Peyer's patch (tissue), 4 donors: ENCODE data around the gene RBBP8NL.

Experiments
- POLR2A ChIP-seq, 2 donors: fragments of 450-650 bp; IDR thresholded peaks; one replicate each; pipeline ENCODE4 v1.5.1; 2017; ENCODE audit warnings: antibody characterized with exemption in 2 of 2, mild to moderate bottlenecking in 2 of 2, moderate library complexity in 2 of 2
- TF ChIP-seq, protein P1 (sequence below), 6 experiments: fragments of 450-650 bp in 4 of 6; fragments of 200-600 bp in 2 of 6; sonication (generic) in 1 of 6; IDR thresholded peaks; one replicate each; pipeline ENCODE4 v1.5.1; 2017 to 2019; ENCODE audit warnings: antibody characterized with exemption in 6 of 6, mild to moderate bottlenecking in 3 of 6, moderate library complexity in 1 of 6

- TF ChIP-seq, protein P1, sequence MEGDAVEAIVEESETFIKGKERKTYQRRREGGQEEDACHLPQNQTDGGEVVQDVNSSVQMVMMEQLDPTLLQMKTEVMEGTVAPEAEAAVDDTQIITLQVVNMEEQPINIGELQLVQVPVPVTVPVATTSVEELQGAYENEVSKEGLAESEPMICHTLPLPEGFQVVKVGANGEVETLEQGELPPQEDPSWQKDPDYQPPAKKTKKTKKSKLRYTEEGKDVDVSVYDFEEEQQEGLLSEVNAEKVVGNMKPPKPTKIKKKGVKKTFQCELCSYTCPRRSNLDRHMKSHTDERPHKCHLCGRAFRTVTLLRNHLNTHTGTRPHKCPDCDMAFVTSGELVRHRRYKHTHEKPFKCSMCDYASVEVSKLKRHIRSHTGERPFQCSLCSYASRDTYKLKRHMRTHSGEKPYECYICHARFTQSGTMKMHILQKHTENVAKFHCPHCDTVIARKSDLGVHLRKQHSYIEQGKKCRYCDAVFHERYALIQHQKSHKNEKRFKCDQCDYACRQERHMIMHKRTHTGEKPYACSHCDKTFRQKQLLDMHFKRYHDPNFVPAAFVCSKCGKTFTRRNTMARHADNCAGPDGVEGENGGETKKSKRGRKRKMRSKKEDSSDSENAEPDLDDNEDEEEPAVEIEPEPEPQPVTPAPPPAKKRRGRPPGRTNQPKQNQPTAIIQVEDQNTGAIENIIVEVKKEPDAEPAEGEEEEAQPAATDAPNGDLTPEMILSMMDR (IDR thresholded peaks at IDR 0.05): no peak
- TF ChIP-seq POLR2A (IDR thresholded peaks at IDR 0.05): no peak
These were observed 31.2 kb upstream of the RBBP8NL start for GRCh38 chr20:62458275-62459251.
